ENCODE measurements around the gene KCNIP1. TPM values are rescaled to one million over a fixed set of nuclear protein-coding genes. Genes with fewer than 3 reads are reported as not detected.

KCNIP1 gene
- total RNA-seq, 4 donors from 2014 or later, result 0.94 to 1.6 (median 1.1) TPM; not detected in 1

DNA sequence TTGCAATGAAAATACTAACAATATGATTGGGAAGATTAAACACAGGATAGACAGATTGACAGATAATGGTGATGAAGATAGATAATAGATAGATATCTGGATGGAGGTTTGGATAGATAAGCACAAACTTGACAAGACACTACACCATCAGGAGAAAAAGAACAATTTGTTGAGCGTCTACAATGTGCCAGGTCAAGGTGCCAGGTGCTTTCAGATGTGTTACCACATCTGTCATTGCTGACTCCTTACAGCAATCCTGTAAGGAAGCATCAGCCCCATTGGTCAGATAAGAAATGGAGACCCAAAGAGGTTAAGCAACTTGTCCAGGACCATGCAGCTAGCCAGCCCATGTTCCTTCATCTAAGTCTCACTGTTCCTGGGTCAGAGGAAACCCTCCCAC is 278.1 kb downstream of the KCNIP1 start:
- TF ChIP-seq, protein P1, sequence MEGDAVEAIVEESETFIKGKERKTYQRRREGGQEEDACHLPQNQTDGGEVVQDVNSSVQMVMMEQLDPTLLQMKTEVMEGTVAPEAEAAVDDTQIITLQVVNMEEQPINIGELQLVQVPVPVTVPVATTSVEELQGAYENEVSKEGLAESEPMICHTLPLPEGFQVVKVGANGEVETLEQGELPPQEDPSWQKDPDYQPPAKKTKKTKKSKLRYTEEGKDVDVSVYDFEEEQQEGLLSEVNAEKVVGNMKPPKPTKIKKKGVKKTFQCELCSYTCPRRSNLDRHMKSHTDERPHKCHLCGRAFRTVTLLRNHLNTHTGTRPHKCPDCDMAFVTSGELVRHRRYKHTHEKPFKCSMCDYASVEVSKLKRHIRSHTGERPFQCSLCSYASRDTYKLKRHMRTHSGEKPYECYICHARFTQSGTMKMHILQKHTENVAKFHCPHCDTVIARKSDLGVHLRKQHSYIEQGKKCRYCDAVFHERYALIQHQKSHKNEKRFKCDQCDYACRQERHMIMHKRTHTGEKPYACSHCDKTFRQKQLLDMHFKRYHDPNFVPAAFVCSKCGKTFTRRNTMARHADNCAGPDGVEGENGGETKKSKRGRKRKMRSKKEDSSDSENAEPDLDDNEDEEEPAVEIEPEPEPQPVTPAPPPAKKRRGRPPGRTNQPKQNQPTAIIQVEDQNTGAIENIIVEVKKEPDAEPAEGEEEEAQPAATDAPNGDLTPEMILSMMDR (IDR thresholded peaks at IDR 0.05), result no peak
- TF ChIP-seq POLR2A (IDR thresholded peaks at IDR 0.05) (no peak), EP300 (IDR thresholded peaks at IDR 0.05) (no peak), POLR2AphosphoS5 (IDR thresholded peaks at IDR 0.05) (no peak)
- Histone ChIP-seq H3K36me3 (no peaks in the 10 kb centered on the region), H3K9me3 (no peaks in the 10 kb centered on the region), H3K27me3 (no peaks in the 10 kb centered on the region), H3K27ac (no peak overlapping the region), H3K4me3 (no peak overlapping the region), H3K4me1 (no peaks in the 10 kb centered on the region)
- no peak for ATAC-seq
- WGBS, 2 donors (ENCODE audit: low coverage in 1 of 2), result 92% methylated on average over 1 of the region's 1 CpG; no CpG with 5 or more reads in 1 of the 2 donors

DNA sequence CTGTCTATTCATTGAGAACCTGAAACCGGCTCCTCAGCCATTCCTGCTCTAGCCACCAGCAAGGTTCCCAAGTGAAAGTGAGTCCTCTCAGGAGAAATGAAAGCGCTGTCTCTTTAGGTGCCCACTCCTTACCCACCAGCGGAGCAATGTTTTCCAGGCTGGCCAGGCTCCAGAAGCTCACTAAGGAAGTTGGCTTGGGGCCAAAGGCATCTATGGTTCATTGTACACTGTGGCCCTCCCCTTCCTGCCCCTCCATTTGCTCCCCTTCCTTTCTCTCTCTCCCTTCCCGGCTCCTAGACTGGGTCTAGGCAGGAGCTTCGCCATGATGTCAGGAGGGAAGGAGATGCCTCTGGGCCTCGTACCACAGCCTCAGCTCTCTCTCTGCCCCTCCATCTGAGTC is 278.6 kb downstream of the KCNIP1 start:
- H3K4me1 ChIP-seq, result no peaks in the 10 kb centered on the region
- no peak overlapping the region for H3K4me3 ChIP-seq
- H3K36me3 ChIP-seq, result no peaks in the 10 kb centered on the region
- ATAC-seq, result no peak
- no peak overlapping the region for H3K27ac ChIP-seq
- WGBS, 2 donors (ENCODE audit: low coverage in 1 of 2), result 59 to 66% methylated on average over 3 to 6 of the region's 6 CpGs
- H3K9me3 ChIP-seq, result no peaks in the 10 kb centered on the region
- no peaks in the 10 kb centered on the region for H3K27me3 ChIP-seq
- TF ChIP-seq, protein P1 (IDR thresholded peaks at IDR 0.05), result no peak
- TF ChIP-seq POLR2AphosphoS5 (IDR thresholded peaks at IDR 0.05), result no peak
- TF ChIP-seq POLR2A (IDR thresholded peaks at IDR 0.05), result no peak
- no peak for TF ChIP-seq EP300 (IDR thresholded peaks at IDR 0.05)

DNA sequence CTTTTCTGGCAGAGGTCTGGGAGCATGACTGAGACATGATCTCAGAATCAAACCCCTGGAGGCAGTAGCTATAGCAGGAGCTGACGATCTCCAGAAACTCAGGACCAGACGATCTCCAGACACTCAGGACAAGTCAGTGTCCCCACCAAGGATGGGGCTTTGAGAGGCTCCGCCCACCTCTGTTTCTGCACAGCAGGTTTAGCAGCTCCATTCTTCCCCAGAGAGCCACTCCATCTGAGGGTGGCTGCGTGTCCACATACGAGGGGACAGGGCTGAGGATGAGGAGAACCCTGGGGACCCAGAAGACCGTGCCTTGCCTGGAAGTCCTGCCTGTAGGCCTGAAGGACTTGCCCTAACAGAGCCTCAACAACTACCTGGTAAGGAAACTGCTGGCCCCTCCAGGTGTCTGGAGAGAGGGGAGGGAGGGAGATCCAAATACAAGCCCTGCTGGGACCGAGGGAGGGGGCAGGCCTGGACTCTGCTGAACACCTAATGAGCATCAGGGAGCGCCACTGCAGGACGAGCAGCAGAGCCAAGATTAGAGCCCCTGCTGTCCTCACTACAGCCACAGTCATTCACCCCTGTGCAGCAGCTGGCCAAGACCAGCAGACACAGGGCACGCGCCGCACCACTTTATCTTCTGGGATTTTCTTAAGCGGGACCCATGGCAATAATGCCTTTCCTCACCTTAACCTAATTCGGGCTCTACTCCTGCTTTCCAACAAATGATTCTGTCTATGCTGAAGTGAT is 279.9 kb downstream of the KCNIP1 start, which contains the start of gene GABRP:
Gene GABRP, plus strand, starts transcription at position 228 of the 750 bp plus-strand sequence. CDS start 4,891 bp downstream, outside the sequence.
- WGBS, 2 donors (ENCODE audit: low coverage in 1 of 2), result 93% methylated on average over 3 of the region's 14 CpGs; no CpG with 5 or more reads in 1 of the 2 donors
- H3K4me1 ChIP-seq, result no peaks in the 10 kb centered on the region
- H3K36me3 ChIP-seq, result no peaks in the 10 kb centered on the region
- H3K27ac ChIP-seq, result no peak within 1 kb of the TSS
- H3K4me3 ChIP-seq, result no peak within 1 kb of the TSS
- no peak for ATAC-seq
- H3K9me3 ChIP-seq, result no peaks in the 10 kb centered on the region
- TF ChIP-seq POLR2AphosphoS5 (IDR thresholded peaks at IDR 0.05) (no peak), EP300 (IDR thresholded peaks at IDR 0.05) (no peak), POLR2A (IDR thresholded peaks at IDR 0.05) (no peak)
- TF ChIP-seq, protein P1 (IDR thresholded peaks at IDR 0.05), result no peak
- no peaks in the 10 kb centered on the region for H3K27me3 ChIP-seq

DNA sequence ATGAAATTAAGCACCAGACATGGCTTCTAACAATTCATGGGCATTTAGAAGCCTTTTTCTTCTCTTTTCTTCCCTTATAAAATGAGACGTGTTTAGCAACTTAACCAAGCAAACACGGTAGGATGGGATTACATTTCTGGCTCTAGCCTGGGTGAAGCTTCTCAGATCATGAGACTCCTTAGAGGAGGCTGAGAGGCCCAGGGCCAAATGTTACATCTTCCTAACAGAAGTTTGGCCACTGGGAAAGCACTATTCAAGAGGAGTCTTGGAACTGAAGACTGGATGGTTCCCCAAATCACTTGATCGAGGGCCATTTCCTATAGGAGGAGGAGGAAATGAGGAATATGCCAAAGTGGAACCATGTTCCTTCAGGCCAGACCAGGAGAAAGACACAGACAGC is 281.6 kb downstream of the KCNIP1 start:
- Histone ChIP-seq H3K27ac (no peak overlapping the region), H3K36me3 (no peaks in the 10 kb centered on the region), H3K4me3 (no peak overlapping the region), H3K27me3 (no peaks in the 10 kb centered on the region), H3K9me3 (no peaks in the 10 kb centered on the region), H3K4me1 (no peaks in the 10 kb centered on the region)
- TF ChIP-seq, protein P1 (IDR thresholded peaks at IDR 0.05), result no peak
- TF ChIP-seq EP300 (IDR thresholded peaks at IDR 0.05) (no peak), POLR2A (IDR thresholded peaks at IDR 0.05) (no peak), POLR2AphosphoS5 (IDR thresholded peaks at IDR 0.05) (no peak)
- WGBS, 2 donors (ENCODE audit: low coverage in 1 of 2), result 39 to 60% methylated on average over 2 to 3 of the region's 3 CpGs
- ATAC-seq, result no peak

Other genes with a start within 250 kb of the KCNIP1 start
- 10 to 100 TPM in 1 of 4 donors, 1 to 10 TPM in 3; 5.5 to 17.0 (median 8.3) TPM for gene LCP2, start 206.2 kb upstream of the KCNIP1 start, total RNA-seq
- 10 to 100 TPM; 38.0 to 78.3 (median 66.6) TPM for gene KCNMB1, start 114.7 kb upstream of the KCNIP1 start, total RNA-seq

All from gastroesophageal sphincter (tissue), 4 donors.